ENCODE measurements around the gene ANP32A.

DNA sequence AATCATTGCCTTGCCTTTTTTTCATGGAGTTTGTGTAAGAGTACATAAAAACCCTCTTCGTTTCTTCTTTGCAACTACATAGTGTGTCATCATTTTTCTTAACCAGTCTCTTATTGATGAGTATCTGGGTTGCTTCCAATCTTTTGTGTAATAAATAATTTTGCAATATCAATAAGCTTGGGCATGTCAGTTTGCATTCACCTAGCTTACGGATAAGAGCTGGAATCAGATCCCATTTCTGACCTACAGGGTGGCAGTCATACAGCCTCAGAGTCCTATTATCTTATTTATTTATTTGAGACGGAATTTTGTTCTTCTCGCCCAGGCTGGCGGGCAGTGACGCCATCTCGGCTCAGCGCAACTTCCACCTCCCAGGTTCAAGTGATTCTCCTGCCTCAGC, 18.3 kb downstream of the ANP32A start:
- TF ChIP-seq CTCF (IDR thresholded peaks at IDR 0.05) (no peak), POLR2AphosphoS5 (IDR thresholded peaks at IDR 0.05) (no peak), POLR2A (IDR thresholded peaks at IDR 0.05) (no peak)
